IgD-negative memory B cell (primary cell): ENCODE results near the gene SPAG6. TPM values are rescaled to one million over a fixed set of nuclear protein-coding genes. Genes with fewer than 3 reads are reported as not detected.
"Not testable (repeated sequence)": the region's sequence is repeated elsewhere in the genome, so short reads cannot be mapped to it uniquely, and the experiment has no call there.

Experiments used
- H3K27ac Mint-ChIP-seq, 3 donors: one replicate each; pipeline ENCODE4 v1.8.0; 2020 to 2022; ENCODE audit warnings: mild to moderate bottlenecking in 3 of 3, mixed read lengths in 3 of 3, moderate library complexity in 1 of 3
- H3K27me3 Mint-ChIP-seq: one replicate; pipeline ENCODE4 v1.8.0; 2021; ENCODE audit warnings: mixed read lengths
- H3K36me3 Mint-ChIP-seq: one replicate; pipeline ENCODE4 v1.8.0; 2020; ENCODE audit warnings: mild to moderate bottlenecking, mixed read lengths
- H3K4me1 Mint-ChIP-seq, 3 donors: one replicate each; pipeline ENCODE4 v1.8.0; 2020 to 2022; ENCODE audit warnings: mixed read lengths in 3 of 3, mild to moderate bottlenecking in 1 of 3
- H3K4me3 Mint-ChIP-seq, 4 donors: one replicate each; pipeline ENCODE4 v1.8.0; 2020 to 2022; ENCODE audit warnings: mild to moderate bottlenecking in 4 of 4, mixed read lengths in 4 of 4, moderate library complexity in 3 of 4
- H3K9me3 Mint-ChIP-seq, 3 donors: one replicate each; pipeline ENCODE4 v1.8.0; 2020 to 2021; ENCODE audit warnings: mixed read lengths in 3 of 3, mild to moderate bottlenecking in 1 of 3
- polyA plus RNA-seq: library from polyadenylated mRNA; unstranded; fragments of 300-500 nt; fragmentation: Illumina TruSeq; gene quantifications from one replicate; pipeline ENCODE4 v1.2.3, GENCODE V29; 2021

SPAG6 gene
- polyA plus RNA-seq, 1 donor from 2014 or later, result not detected

DNA sequence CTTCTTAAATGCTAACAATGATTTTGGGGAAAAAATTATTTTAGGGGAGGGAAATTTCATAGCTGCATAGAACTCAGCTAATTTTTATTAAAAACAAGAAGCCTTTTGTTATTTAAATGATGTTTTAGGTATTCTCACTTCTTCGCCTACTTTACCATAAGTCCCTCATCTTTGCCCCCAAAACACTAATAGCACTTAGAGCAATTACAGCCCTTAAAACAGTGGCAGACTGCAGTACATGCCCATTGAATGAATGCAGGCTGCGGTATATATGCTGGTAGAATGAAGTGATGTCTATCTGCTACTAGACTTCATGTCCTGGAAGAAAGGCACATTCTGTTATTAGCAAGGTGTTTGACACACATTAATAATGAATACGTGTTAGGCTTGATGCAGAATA lies 2.9 kb upstream of the SPAG6 start:
- H3K9me3 Mint-ChIP-seq, result peaks cover 0 to 12% (median 0%) of the 10 kb centered on the region in 3 donors
- peak overlapping the region in 2 of 3 donors; percentile 62 to 86 for H3K27ac Mint-ChIP-seq
- H3K4me3 Mint-ChIP-seq, result peak overlapping the region in 2 of 4 donors; percentile 32 to 84
- peaks cover 53% of the 10 kb centered on the region for H3K27me3 Mint-ChIP-seq
- peaks cover 8 to 37% (median 12%) of the 10 kb centered on the region in 3 donors for H3K4me1 Mint-ChIP-seq
- peaks cover 4% of the 10 kb centered on the region for H3K36me3 Mint-ChIP-seq

DNA sequence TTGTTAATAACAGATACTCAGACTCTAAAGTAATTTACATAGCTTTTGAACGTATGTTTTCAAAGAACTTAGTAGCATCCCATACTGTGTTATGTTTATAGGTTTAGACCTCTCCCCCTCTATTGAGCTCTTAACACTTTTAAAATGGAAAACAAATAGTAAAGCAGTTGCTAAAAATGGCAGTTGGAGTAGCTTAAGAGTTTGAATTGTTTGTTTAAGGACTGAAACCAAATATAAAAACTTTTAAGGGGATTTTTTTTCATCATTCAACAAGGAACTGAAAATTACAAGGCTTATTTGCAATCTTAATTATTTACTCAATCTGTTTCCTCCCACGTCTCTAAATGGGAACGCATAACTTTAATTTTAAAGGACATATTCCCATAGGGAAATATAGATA lies 1.6 kb upstream of the SPAG6 start:
- Mint-ChIP-seq H3K4me3 (peak overlapping the region in 2 of 4 donors; percentile 41 to 75), H3K27ac (peak overlapping the region; percentile 59 to 92 (median 89)), H3K36me3 (peaks cover 4% of the 10 kb centered on the region), H3K4me1 (peaks cover 8 to 35% (median 12%) of the 10 kb centered on the region in 3 donors), H3K9me3 (peaks cover 0 to 12% (median 0%) of the 10 kb centered on the region in 3 donors), H3K27me3 (peaks cover 41% of the 10 kb centered on the region)

DNA sequence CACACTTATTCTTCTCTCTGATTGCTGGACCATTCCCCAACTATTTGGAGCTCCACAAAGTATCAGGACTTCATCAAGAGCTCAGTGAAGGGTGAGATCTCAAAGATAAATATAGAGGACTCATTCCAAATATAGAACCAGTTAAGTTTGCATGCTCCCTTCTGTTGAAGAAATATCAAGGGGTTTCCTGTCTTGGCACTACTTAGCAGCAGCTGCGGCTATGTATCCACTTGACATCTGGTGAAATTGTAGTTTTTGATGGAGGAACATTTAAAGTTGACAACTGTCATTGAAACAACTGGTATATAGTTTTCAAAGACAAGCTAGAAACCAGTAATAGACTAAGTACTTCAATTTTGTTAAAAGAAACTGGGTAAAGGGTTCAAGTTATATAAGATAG lies 1.0 kb upstream of the SPAG6 start:
- Mint-ChIP-seq H3K4me3 (peak overlapping the region in 3 of 4 donors; percentile 30 to 75 (median 51)), H3K27me3 (peaks cover 41% of the 10 kb centered on the region), H3K9me3 (peaks cover 0 to 12% (median 0%) of the 10 kb centered on the region in 3 donors), H3K4me1 (peaks cover 8 to 30% (median 12%) of the 10 kb centered on the region in 3 donors), H3K36me3 (peaks cover 4% of the 10 kb centered on the region), H3K27ac (peak overlapping the region; percentile 83 to 92 (median 89))

DNA sequence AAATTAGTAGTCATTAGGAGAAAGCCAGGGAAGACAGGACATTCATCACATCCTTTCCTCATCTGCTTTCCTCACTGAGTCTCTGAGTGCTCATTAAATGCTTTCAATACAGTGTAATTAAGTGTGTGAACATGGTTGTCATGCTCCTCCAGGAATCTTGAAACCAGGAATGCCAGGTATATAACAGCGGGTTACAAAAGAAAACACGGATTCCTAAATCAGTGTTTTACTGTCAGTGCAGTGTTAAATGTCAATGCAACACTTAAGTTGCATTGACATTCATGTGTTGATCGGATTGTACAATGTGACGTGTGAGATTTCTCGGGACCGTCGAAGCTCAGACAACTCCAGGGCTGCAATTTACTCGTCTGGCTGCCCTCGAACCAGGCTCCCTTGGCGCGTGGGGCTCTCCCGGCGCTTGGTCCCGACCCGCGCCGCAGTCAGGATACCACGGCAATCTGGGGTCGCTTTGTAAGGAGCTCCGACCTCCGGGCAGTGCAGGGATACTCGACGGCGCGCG lies 455 bp upstream of the SPAG6 start:
- peaks cover 41% of the 10 kb centered on the region for H3K27me3 Mint-ChIP-seq
- peaks cover 4% of the 10 kb centered on the region for H3K36me3 Mint-ChIP-seq
- H3K4me3 Mint-ChIP-seq, result peak overlapping the region in 3 of 4 donors; percentile 30 to 75 (median 51)
- H3K9me3 Mint-ChIP-seq, result peaks cover 0 to 12% (median 0%) of the 10 kb centered on the region in 3 donors
- H3K27ac Mint-ChIP-seq, result peak overlapping the region; percentile 83 to 92 (median 89)
- H3K4me1 Mint-ChIP-seq, result peaks cover 6 to 29% (median 11%) of the 10 kb centered on the region in 3 donors

DNA sequence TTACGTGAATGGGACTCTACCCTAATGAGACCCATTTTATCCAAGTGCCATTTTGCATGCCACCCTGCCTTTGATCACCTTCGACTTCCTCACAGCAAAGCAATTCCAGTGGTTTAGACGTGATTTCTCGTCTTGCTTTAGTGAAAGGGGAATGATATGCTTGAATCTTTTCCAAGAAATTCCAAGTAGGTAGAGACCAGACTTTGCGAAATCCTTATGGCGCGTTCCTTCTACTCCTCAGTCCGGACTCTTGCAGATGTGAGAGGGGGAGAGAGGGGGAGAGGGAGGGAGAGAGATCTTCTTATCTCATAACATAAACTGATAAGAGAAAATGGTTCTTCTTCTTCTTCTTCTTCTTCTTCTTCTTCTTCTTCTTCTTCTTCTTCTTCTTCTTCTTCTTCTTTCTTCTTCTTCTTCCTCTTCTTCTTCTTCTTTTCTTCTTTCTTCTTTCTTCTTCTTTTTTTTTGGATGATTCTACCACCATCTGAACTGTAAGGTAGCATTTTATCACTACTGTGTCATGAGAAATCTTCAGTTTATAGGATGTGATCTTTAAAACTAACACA lies 883 bp downstream of the SPAG6 start:
- Mint-ChIP-seq H3K36me3 (peaks cover 4% of the 10 kb centered on the region), H3K4me3 (peak overlapping the region in 3 of 4 donors; percentile 63 to 92 (median 72)), H3K27me3 (peaks cover 38% of the 10 kb centered on the region), H3K27ac (peak overlapping the region; percentile 85 to 93 (median 92)), H3K9me3 (peaks cover 0 to 9% (median 0%) of the 10 kb centered on the region in 3 donors), H3K4me1 (peaks cover 2 to 24% (median 6%) of the 10 kb centered on the region in 3 donors)

DNA sequence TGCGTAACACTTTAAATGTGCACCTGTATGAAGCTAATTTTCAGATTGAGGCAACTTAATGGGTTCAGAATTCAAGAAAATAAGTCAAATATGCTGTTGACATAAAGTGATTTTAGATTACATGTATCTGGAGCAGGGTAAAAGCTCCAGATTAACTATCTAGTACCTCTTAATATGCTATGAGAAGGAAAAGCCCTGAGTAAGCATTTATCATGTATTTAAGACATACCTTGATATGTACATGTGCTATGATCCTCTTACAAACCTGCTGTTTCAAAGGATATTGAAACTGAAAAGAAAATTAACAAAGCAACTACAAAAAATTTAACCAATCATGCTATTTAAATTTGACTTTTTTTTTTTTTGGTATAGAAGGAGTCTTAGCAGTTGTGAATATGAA lies 4.5 kb downstream of the SPAG6 start:
- Mint-ChIP-seq H3K36me3 (peaks cover 6% of the 10 kb centered on the region), H3K27ac (no peak overlapping the region), H3K27me3 (peaks cover 12% of the 10 kb centered on the region), H3K4me1 (peaks cover 0 to 7% (median 4%) of the 10 kb centered on the region in 3 donors), H3K9me3 (peaks cover 0 to 6% (median 0%) of the 10 kb centered on the region in 3 donors), H3K4me3 (no peak overlapping the region)

DNA sequence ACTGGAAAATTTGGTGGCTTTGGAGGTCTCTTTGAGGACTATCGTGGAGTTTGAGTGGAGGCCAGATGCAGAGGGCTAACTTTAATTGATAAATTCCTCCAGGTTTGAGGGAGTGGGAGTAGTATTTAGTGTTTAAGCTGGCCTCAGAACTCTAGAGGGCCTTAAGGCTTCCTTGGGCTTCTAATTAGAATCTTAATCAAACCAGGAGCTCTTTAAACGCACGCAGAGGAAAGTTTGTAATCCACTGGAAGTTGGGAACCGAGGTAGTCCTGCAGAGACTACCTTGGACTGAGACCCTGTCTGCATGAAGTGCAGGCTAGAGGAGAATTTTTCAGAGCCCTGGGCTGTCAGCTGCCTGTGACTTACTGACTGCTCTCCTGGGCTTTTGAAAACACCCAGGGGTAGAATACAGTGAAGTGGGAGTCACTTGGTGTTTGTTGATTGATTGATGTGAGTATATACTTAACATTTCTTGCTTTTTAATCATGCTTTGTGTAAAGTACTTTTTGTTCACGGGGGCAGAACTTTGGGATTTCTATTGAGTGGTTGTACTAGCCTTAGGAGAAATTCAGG lies 5.9 kb downstream of the SPAG6 start:
- H3K4me1 Mint-ChIP-seq, result peaks cover 0 to 4% (median 3%) of the 10 kb centered on the region in 3 donors
- peaks cover 2% of the 10 kb centered on the region for H3K27me3 Mint-ChIP-seq
- H3K4me3 Mint-ChIP-seq, result no peak overlapping the region
- peaks cover 6% of the 10 kb centered on the region for H3K36me3 Mint-ChIP-seq
- H3K9me3 Mint-ChIP-seq, result peaks cover 0 to 2% (median 0%) of the 10 kb centered on the region in 3 donors
- peak overlapping the region in 1 of 3 donors; percentile 60 for H3K27ac Mint-ChIP-seq

DNA sequence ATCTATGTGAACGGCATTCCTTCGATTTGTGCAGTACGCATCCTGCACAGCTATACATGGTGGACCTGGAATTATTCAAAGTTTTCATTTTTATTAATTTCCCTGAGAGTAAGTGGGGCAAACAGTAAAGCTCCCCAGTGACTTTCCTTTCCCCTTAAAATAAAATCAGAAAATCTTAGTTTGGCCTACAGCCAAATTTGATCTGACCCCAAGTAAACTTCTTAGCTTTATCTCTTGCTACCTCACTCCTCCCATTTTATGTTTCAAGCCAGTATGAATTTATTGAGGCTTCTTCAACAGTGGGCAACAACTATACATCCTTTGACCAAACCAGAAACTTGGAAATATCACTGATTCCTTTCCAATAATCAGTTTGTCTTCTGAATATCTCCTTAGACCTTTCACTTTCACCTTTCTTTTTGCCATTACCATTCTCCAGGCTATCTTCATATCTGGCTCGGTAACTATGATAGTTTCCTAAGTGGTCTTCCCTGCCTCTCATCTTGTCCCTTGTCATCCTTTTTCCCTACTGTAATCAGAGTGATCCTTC lies 11.1 kb downstream of the SPAG6 start:
- no peaks in the 10 kb centered on the region for H3K27me3 Mint-ChIP-seq
- H3K4me3 Mint-ChIP-seq, result no peak overlapping the region
- H3K4me1 Mint-ChIP-seq, result peaks cover 0 to 3% (median 0%) of the 10 kb centered on the region in 3 donors
- peaks cover 4% of the 10 kb centered on the region for H3K36me3 Mint-ChIP-seq
- no peaks in the 10 kb centered on the region for H3K9me3 Mint-ChIP-seq
- H3K27ac Mint-ChIP-seq, result no peak overlapping the region

DNA sequence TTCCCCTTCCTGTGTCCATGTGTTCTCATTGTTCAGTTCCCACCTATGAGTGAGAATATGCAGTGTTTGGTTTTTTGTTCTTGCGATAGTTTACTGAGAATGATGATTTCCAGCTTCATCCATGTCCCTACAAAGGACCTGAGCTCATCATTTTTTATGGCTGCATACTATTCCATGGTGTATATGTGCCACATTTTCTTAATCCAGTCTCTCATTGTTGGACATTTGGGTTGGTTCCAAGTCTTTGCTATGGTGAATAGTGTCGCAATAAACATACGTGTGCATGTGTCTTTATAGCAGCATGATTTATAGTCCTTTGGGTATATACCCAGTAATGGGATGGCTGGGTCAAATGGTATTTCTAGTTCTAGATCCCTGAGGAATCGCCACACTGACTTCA lies 12.5 kb downstream of the SPAG6 start:
- not testable (repeated sequence) for H3K4me3 Mint-ChIP-seq, H3K36me3 Mint-ChIP-seq, H3K4me1 Mint-ChIP-seq, H3K9me3 Mint-ChIP-seq, H3K27ac Mint-ChIP-seq, H3K27me3 Mint-ChIP-seq

DNA sequence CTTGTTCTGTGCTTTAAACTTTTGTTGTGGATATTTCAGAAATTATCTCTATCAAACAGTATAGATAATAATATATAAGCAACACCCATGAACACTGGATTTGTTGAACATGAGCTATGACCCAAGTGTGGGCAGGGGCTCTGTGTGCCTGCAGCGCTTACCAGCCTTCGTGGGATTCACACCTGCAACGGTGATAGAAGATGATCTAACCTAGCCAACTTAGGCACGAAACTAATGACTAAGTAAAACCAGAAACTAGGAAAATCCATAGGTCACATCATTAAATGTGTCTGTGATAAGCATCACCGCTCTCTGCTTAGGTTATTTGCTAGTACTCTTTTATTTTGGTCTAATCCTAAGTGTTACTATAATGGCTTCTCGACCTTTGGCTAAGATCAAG lies 18.0 kb downstream of the SPAG6 start:
- Mint-ChIP-seq H3K4me3 (no peak overlapping the region), H3K9me3 (no peaks in the 10 kb centered on the region), H3K4me1 (peaks cover 7 to 10% (median 9%) of the 10 kb centered on the region in 3 donors), H3K27me3 (no peaks in the 10 kb centered on the region), H3K36me3 (no peaks in the 10 kb centered on the region), H3K27ac (no peak overlapping the region)

DNA sequence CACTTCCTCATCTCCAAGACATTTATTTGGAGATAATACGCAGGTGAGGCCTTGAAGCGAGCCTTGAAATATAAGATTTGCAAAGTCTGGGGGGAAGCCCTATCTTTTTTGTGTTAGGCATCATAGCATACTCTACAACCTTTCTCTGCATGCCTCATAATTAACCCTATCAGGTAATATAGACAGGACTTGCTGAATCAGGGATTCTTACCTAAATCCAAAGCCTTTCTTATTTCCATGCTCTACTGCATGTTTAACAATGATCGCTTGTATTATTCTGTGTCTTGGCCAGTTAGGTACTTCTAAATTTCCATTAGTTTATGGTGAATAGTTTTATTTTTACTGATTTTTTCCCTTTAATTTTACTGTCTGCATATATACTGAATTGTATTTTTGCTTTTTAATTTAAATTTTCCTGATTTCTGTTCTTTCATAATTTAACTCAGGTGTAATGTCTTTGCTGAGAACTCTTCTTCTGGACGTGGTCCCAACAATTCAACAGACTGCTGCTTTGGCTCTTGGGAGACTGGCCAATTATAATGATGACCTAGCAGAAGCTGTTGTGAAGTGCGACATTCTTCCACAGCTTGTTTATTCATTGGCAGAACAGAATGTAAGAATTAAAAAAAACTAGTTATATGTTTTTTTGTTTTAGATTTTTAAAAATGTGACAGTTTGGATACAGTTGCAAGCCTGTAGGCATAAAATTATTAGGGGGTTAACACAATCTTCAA lies 19.3 kb downstream of the SPAG6 start:
- peaks cover 2% of the 10 kb centered on the region for H3K36me3 Mint-ChIP-seq
- peaks cover 10 to 19% (median 12%) of the 10 kb centered on the region in 3 donors for H3K4me1 Mint-ChIP-seq
- H3K9me3 Mint-ChIP-seq, result no peaks in the 10 kb centered on the region

DNA sequence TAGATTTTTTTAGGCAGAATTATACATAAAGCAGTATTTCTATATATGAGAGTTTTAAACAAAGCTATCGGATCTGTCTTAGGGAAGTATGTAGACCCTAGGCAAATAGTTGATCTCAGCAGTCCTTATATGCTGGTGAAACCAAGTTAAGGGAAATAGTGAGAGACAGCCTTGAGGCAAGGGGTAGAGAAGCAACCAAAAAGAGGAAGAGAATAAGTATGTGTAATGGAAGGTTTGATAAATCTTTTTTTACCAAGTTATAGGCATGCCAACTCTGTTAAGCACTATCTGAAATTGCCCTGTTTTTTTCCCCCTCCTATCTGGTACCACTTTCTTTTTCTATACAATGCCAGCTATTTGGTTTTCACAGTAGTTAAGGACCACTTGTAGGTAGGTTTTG lies 19.9 kb downstream of the SPAG6 start:
- H3K36me3 Mint-ChIP-seq, result peaks cover 2% of the 10 kb centered on the region
- H3K9me3 Mint-ChIP-seq, result no peaks in the 10 kb centered on the region
- no peaks in the 10 kb centered on the region for H3K27me3 Mint-ChIP-seq
- H3K4me1 Mint-ChIP-seq, result peaks cover 12 to 24% (median 17%) of the 10 kb centered on the region in 3 donors
- H3K4me3 Mint-ChIP-seq, result no peak overlapping the region
- H3K27ac Mint-ChIP-seq, result no peak overlapping the region

More for the DNA sequence above, 19.3 kb downstream of the SPAG6 start:
- H3K27me3 Mint-ChIP-seq, result no peaks in the 10 kb centered on the region
- H3K4me3 Mint-ChIP-seq, result no peak overlapping the region
- no peak overlapping the region for H3K27ac Mint-ChIP-seq

DNA sequence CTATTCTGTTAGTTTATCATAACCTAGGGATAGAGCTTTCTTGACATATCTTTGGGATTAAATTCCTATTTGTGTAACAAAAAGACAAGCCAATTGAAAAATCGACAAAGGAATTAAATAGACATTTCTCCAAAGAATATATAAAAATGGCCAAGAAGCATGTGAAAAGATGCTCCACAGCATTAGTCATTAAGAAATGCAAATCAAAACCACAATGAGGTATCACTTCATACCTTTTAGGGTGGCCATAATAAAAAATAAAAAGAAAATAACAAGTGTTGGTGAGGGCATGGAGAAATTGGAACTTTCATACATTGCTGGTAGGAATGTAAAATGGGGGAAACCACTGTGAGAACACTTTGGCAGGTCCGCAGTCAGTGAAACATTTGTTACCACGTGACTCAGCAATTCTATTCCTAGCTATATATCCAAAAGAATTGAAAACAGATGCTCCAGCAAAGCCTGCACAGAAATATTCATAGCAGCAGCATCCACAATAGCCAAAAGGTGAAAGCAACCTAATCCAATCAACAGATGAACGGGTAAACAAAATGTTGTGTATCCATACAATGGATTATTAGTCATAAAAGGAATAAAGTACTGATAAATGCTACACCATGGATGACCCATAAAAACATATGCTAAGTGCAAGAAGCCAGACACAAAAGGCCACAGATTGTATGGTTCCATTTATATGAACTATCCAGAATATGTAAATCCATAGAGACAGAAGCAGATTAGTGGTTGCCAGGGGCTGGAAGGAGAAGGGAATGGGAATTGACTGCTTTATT lies 20.5 kb downstream of the SPAG6 start:
- Mint-ChIP-seq H3K4me3 (no peak overlapping the region), H3K27me3 (no peaks in the 10 kb centered on the region), H3K27ac (no peak overlapping the region), H3K9me3 (no peaks in the 10 kb centered on the region), H3K4me1 (peaks cover 14 to 26% (median 21%) of the 10 kb centered on the region in 3 donors), H3K36me3 (peaks cover 2% of the 10 kb centered on the region)

DNA sequence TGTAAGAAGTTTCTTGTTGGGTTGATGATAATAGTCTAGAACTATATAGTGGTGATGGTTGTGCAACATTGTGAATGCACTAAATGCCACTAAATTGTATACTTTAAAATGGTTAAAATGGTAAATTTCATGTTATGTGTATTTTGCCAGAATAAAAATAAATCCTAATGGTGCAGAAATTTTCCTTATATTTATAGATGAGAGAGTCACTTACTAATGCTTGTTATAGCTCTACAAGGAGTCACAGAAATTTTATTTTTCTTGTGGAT lies 21.1 kb downstream of the SPAG6 start:
- H3K27me3 Mint-ChIP-seq, result no peaks in the 10 kb centered on the region
- H3K9me3 Mint-ChIP-seq, result no peaks in the 10 kb centered on the region
- H3K36me3 Mint-ChIP-seq, result peaks cover 2% of the 10 kb centered on the region
- H3K4me3 Mint-ChIP-seq, result no peak overlapping the region
- H3K4me1 Mint-ChIP-seq, result peaks cover 14 to 26% (median 21%) of the 10 kb centered on the region in 3 donors
- H3K27ac Mint-ChIP-seq, result no peak overlapping the region
